Right atrium auricular region (tissue), 2 donors: ENCODE measurements around the gene APEH. TPM values are rescaled to one million over a fixed set of nuclear protein-coding genes. Genes with fewer than 3 reads are reported as not detected.

ENCODE experiments used
- DNase-seq: peaks from one replicate; pipeline ENCODE4 v3.0.0-alpha.2; 2019; ENCODE audit warnings: low spot score
- H3K27ac ChIP-seq, 2 donors: fragments of 200-600 bp; sonication (generic); 1 replicate in 1 of 2; 2 replicates in 1 of 2; pipeline ENCODE4 v1.5.1; 2016 to 2019
- H3K27me3 ChIP-seq, 2 donors: fragments of 200-600 bp; sonication (generic); one replicate each; pipeline versions ENCODE4 v1.5.1 to v1.6.0; 2017 to 2019
- H3K36me3 ChIP-seq: fragments of 200-600 bp; sonication (generic); one replicate; pipeline ENCODE4 v1.5.1; 2016
- H3K4me1 ChIP-seq, 2 donors: fragments of 200-600 bp; sonication (generic); one replicate each; pipeline versions ENCODE4 v1.5.1 to v1.6.0; 2017 to 2019
- H3K4me3 ChIP-seq, 2 donors: fragments of 200-600 bp; sonication (generic); 1 replicate in 1 of 2; 2 replicates in 1 of 2; pipeline ENCODE4 v1.5.1; 2017 to 2019; ENCODE audit warnings: mild to moderate bottlenecking in 1 of 2, moderate library complexity in 1 of 2
- H3K9me3 ChIP-seq, 2 donors: fragments of 200-600 bp; sonication (generic); one replicate each; pipeline ENCODE4 v1.5.1; 2019
- total RNA-seq, 2 donors: library from RNA; depleted of rRNA; stranded (reverse); fragments of >200 nt; gene quantifications; one replicate each; pipeline ENCODE4 v1.1.0, GENCODE V29; 2016
- TF ChIP-seq, protein P1 (sequence below), 2 donors: fragments of 200-600 bp; sonication (generic); IDR thresholded peaks; one replicate each; pipeline ENCODE4 v1.5.1; 2019; ENCODE audit warnings: antibody characterized with exemption in 2 of 2

Gene APEH
- total RNA-seq, 2 donors from 2014 or later = 61.1 to 67.5 TPM

- Histone ChIP-seq H3K27ac (no peak overlapping the region), H3K4me3 (no peak overlapping the region), H3K36me3 (peaks cover 28% of the 10 kb centered on the region), H3K9me3 (no peaks in the 10 kb centered on the region), H3K4me1 (peaks cover 0 to 14% of the 10 kb centered on the region in 2 donors), H3K27me3 (no peaks in the 10 kb centered on the region)
- DNase-seq = no peak
- TF ChIP-seq, protein P1, sequence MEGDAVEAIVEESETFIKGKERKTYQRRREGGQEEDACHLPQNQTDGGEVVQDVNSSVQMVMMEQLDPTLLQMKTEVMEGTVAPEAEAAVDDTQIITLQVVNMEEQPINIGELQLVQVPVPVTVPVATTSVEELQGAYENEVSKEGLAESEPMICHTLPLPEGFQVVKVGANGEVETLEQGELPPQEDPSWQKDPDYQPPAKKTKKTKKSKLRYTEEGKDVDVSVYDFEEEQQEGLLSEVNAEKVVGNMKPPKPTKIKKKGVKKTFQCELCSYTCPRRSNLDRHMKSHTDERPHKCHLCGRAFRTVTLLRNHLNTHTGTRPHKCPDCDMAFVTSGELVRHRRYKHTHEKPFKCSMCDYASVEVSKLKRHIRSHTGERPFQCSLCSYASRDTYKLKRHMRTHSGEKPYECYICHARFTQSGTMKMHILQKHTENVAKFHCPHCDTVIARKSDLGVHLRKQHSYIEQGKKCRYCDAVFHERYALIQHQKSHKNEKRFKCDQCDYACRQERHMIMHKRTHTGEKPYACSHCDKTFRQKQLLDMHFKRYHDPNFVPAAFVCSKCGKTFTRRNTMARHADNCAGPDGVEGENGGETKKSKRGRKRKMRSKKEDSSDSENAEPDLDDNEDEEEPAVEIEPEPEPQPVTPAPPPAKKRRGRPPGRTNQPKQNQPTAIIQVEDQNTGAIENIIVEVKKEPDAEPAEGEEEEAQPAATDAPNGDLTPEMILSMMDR (IDR thresholded peaks at IDR 0.05) = peak; percentile 71 to 79
Observed at GRCh38 chr3:49703443-49703927, 29.3 kb downstream of the APEH start.

GRCh38 chr3:49703956-49704355, 29.8 kb downstream of the APEH start:
- Histone ChIP-seq H3K4me3 (no peak overlapping the region), H3K36me3 (peaks cover 26% of the 10 kb centered on the region), H3K27ac (no peak overlapping the region), H3K4me1 (peaks cover 0 to 11% of the 10 kb centered on the region in 2 donors), H3K9me3 (no peaks in the 10 kb centered on the region), H3K27me3 (no peaks in the 10 kb centered on the region)
- TF ChIP-seq, protein P1 (IDR thresholded peaks at IDR 0.05) = no peak
- no peak for DNase-seq

DNA sequence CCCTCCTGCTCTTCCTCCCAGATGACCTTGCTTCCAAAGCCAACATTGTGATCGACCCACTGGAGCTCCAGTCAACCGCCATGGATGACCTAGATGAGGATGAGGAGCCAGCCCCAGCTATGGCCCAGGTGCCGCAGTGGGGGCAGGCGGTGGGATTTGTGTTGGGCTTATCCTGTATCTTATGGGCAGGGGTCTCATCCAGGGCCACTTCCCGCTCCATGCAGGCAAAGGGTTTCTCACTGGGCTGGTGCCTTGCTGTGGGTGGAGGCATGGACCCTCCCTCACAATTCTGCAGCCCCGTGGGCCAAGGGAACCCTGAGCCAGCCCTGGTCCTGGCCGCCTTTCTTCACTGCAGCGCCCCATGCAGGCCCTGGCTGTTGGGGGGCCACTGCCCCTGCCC, 30.5 kb downstream of the APEH start:
- no peaks in the 10 kb centered on the region for H3K27me3 ChIP-seq
- H3K36me3 ChIP-seq = peaks cover 26% of the 10 kb centered on the region
- TF ChIP-seq, protein P1 (IDR thresholded peaks at IDR 0.05) = no peak
- no peaks in the 10 kb centered on the region for H3K9me3 ChIP-seq
- H3K27ac ChIP-seq = no peak overlapping the region
- H3K4me3 ChIP-seq = no peak overlapping the region
- peaks cover 0 to 4% of the 10 kb centered on the region in 2 donors for H3K4me1 ChIP-seq
- no peak for DNase-seq

GRCh38 chr3:49705390-49705960, 31.3 kb downstream of the APEH start:
- no peak overlapping the region for H3K4me3 ChIP-seq
- TF ChIP-seq, protein P1 (IDR thresholded peaks at IDR 0.05) = no peak
- no peaks in the 10 kb centered on the region for H3K27me3 ChIP-seq
- H3K4me1 ChIP-seq = no peaks in the 10 kb centered on the region
- no peak for DNase-seq
- H3K27ac ChIP-seq = no peak overlapping the region
- no peaks in the 10 kb centered on the region for H3K9me3 ChIP-seq
- H3K36me3 ChIP-seq = peaks cover 26% of the 10 kb centered on the region

DNA sequence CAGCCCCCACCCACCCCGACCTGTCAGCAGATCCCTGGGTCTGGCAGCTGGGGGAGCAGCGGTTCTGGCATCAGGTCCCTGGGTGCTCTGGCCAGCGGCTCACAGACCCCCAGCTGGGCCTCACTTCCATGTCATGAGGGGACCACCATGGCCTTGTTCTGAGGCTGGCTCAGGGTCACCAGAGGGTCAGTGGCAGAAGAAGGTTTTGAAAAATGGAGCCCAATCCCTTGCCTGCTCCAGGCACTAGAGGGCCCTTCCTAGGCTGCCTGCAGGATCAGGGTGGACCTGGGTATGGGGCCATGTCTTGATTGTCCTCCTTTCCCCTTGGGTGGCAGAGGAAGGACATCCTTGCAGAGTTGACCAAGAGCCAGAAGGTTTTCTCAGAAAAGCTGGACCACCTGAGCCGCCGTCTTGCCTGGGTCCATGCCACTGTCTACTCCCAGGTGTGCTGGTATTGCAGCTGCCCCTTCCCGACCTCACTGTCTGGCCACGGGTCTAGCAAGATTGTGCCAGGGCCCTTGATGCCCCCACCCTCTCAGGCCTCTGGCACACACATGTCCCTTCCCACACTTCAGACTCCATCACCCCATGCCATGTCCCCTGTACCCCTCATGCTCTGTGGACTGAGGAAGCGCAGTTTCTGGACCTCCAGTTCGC, 32.4 kb downstream of the APEH start:
- no peaks in the 10 kb centered on the region for H3K9me3 ChIP-seq
- TF ChIP-seq, protein P1 (IDR thresholded peaks at IDR 0.05) = no peak
- peaks cover 26% of the 10 kb centered on the region for H3K36me3 ChIP-seq
- H3K27ac ChIP-seq = no peak overlapping the region
- H3K4me3 ChIP-seq = no peak overlapping the region
- H3K4me1 ChIP-seq = no peaks in the 10 kb centered on the region
- no peak for DNase-seq
- no peaks in the 10 kb centered on the region for H3K27me3 ChIP-seq
